GM21737 (cell line): ENCODE results near the gene ZNF473.
"Not testable (repeated sequence)": the region's sequence is repeated elsewhere in the genome, so short reads cannot be mapped to it uniquely, and the experiment has no call there.

Experiments used
- ATAC-seq: cut with Tn5 transposase; IDR thresholded peaks from one replicate; pipeline ENCODE4 v1.9.1; 2021; ENCODE audit warnings: mild to moderate bottlenecking, moderate library complexity; ENCODE audit not compliant: unreplicated experiment

Gene ZNF473

GRCh38 chr19:50047671-50048070 is 21.9 kb downstream of the ZNF473 start:
- ATAC-seq = no peak

- ATAC-seq = no peak
These were observed 24.8 kb downstream of the ZNF473 start for GRCh38 chr19:50050406-50051227.

GRCh38 chr19:50051228-50051895 is 25.6 kb downstream of the ZNF473 start:
- ATAC-seq = not testable (repeated sequence)

- ATAC-seq = no peak
These were observed 26.2 kb downstream of the ZNF473 start for GRCh38 chr19:50051964-50052363.

- ATAC-seq = no peak
These were observed 27.3 kb downstream of the ZNF473 start for GRCh38 chr19:50053119-50053518.

GRCh38 chr19:50058425-50058824 is 32.6 kb downstream of the ZNF473 start:
- ATAC-seq = no peak

GRCh38 chr19:50059045-50059444 is 33.2 kb downstream of the ZNF473 start:
- ATAC-seq = no peak

GRCh38 chr19:50060107-50060506 is 34.3 kb downstream of the ZNF473 start:
- ATAC-seq = no peak

GRCh38 chr19:50061650-50062049 is 35.8 kb downstream of the ZNF473 start:
- no peak for ATAC-seq

GRCh38 chr19:50065938-50066337 is 40.1 kb downstream of the ZNF473 start:
- ATAC-seq = no peak

- ATAC-seq = no peak
These were observed 41.8 kb downstream of the ZNF473 start for GRCh38 chr19:50067575-50067974.

- not testable (repeated sequence) for ATAC-seq
These were observed 42.6 kb downstream of the ZNF473 start for GRCh38 chr19:50068382-50068781.

GRCh38 chr19:50075076-50075475 is 49.3 kb downstream of the ZNF473 start:
- ATAC-seq = not testable (repeated sequence)

GRCh38 chr19:50075644-50076372 is 50.0 kb downstream of the ZNF473 start:
- ATAC-seq = not testable (repeated sequence)

- ATAC-seq = not testable (repeated sequence)
These were observed 51.0 kb downstream of the ZNF473 start for GRCh38 chr19:50076581-50077355.

- ATAC-seq = not testable (repeated sequence)
These were observed 53.2 kb downstream of the ZNF473 start for GRCh38 chr19:50079014-50079413.

- not testable (repeated sequence) for ATAC-seq
These were observed 58.6 kb downstream of the ZNF473 start for GRCh38 chr19:50084440-50084839.

GRCh38 chr19:50087153-50087552 is 61.3 kb downstream of the ZNF473 start:
- ATAC-seq = not testable (repeated sequence)

GRCh38 chr19:50090706-50091105 is 64.9 kb downstream of the ZNF473 start:
- ATAC-seq = not testable (repeated sequence)

GRCh38 chr19:50091786-50092185 is 66.0 kb downstream of the ZNF473 start:
- ATAC-seq = not testable (repeated sequence)

- ATAC-seq = not testable (repeated sequence)
These were observed 66.8 kb downstream of the ZNF473 start for GRCh38 chr19:50092597-50092996.
